Hepatocyte (in vitro differentiated cells): ENCODE measurements around the gene ZNF462. TPM values are rescaled to one million over a fixed set of nuclear protein-coding genes. Genes with fewer than 3 reads are reported as not detected.

ENCODE experiments used
- DNase-seq: peaks from one replicate; pipeline ENCODE4 v3.0.0-alpha.2; 2016; ENCODE audit warnings: low spot score
- H2AFZ ChIP-seq: fragments of 200-600 bp; sonication (generic); 2 replicates; pipeline ENCODE4 v1.6.0; 2016; ENCODE audit warnings: antibody characterized with exemption, mild to moderate bottlenecking
- H3K27ac ChIP-seq: fragments of 200-600 bp; sonication (generic); 2 replicates; pipeline ENCODE4 v1.5.1; 2016; ENCODE audit warnings: mild to moderate bottlenecking
- H3K27me3 ChIP-seq: fragments of 200-600 bp; sonication (generic); 2 replicates; pipeline ENCODE4 v1.6.1; 2016
- H3K36me3 ChIP-seq: fragments of 200-600 bp; sonication (generic); replicated peaks from 2 replicates; pipeline ENCODE4 v1.5.1; 2016; ENCODE audit warnings: low read depth; ENCODE audit not compliant: insufficient read depth
- H3K4me1 ChIP-seq: fragments of 200-600 bp; sonication (generic); 2 replicates; pipeline ENCODE4 v1.5.1; 2016; ENCODE audit warnings: mild to moderate bottlenecking, moderate library complexity; ENCODE audit not compliant: insufficient read depth
- H3K4me2 ChIP-seq: fragments of 200-600 bp; sonication (generic); 2 replicates; pipeline ENCODE4 v1.6.0; 2016
- H3K4me3 ChIP-seq: fragments of 200-600 bp; sonication (generic); 2 replicates; pipeline ENCODE4 v1.5.1; 2016; ENCODE audit warnings: mild to moderate bottlenecking
- H3K79me2 ChIP-seq: fragments of 200-600 bp; sonication (generic); 2 replicates; pipeline ENCODE4 v1.6.0; 2017; ENCODE audit warnings: mild to moderate bottlenecking
- H3K9me2 ChIP-seq: fragments of 200-600 bp; sonication (generic); replicated peaks from 2 replicates; pipeline ENCODE4 v1.6.0; 2017; ENCODE audit warnings: mild to moderate bottlenecking; ENCODE audit not compliant: insufficient read depth
- H3K9me3 ChIP-seq: fragments of 200-600 bp; sonication (generic); 2 replicates; pipeline ENCODE4 v1.5.1; 2016; ENCODE audit warnings: low read depth, mild to moderate bottlenecking
- H4K20me1 ChIP-seq: fragments of 200-600 bp; sonication (generic); 2 replicates; pipeline ENCODE4 v1.6.0; 2016; ENCODE audit warnings: mild to moderate bottlenecking; ENCODE audit not compliant: insufficient read depth, poor library complexity, severe bottlenecking
- EZH2 ChIP-seq: fragments of 200-600 bp; sonication (generic); IDR thresholded peaks from 2 replicates; pipeline ENCODE4 v1.6.1; 2016; ENCODE audit warnings: antibody characterized with exemption, mild to moderate bottlenecking, borderline replicate concordance
- EZH2phosphoT487 ChIP-seq: fragments of 200-600 bp; sonication (generic); IDR thresholded peaks from one replicate; pipeline ENCODE4 v1.6.1; 2018; ENCODE audit warnings: antibody characterized with exemption, mild to moderate bottlenecking, low read depth, moderate library complexity; ENCODE audit not compliant: unreplicated experiment, severe bottlenecking
- WGBS: methylation state at CpG from one replicate; pipeline ENCODE4 v1.1.6; 2016; ENCODE audit warnings: low lambda C conversion rate; ENCODE audit errors: missing lambda C conversion rate; 5-methylcytosine and 5-hydroxymethylcytosine counted together
- polyA plus RNA-seq: library from polyadenylated mRNA; unstranded; fragments of >200 nt; fragmentation: Nextera tagmentation; extraction: Ambion mirVana; gene quantifications from 2 replicates; pipeline ENCODE4 v1.2.1, GENCODE V29; 2016
- total RNA-seq: library from RNA; depleted of rRNA; stranded (reverse); fragments of >200 nt; gene quantifications from 2 replicates; pipeline ENCODE4 v1.2.3, GENCODE V29; 2014
- TF ChIP-seq, protein P1 (sequence below): fragments of 200-600 bp; sonication (generic); IDR thresholded peaks from 2 replicates; pipeline ENCODE4 v1.5.1; 2016; ENCODE audit warnings: antibody characterized with exemption, mild to moderate bottlenecking; ENCODE audit not compliant: poor library complexity

ZNF462 gene
- total and polyA plus RNA-seq, 2 experiments from 2014 or later, result 7.8 to 27.5 TPM

DNA sequence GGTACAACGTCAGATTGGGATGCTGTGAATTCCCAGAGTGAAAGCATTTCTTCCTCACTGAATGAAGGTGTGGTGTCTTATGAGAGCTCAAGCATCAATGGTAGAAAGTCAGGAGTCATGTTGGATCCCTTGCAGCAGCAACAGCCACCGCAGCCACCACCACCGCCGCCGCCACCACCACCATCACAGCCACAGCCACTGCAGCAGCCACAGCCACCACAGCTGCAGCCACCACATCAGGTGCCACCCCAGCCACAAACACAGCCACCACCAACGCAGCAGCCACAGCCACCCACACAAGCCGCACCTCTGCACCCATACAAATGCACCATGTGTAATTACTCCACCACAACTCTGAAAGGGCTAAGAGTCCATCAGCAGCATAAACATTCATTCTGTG is 62.4 kb downstream of the ZNF462 start:
- no peak overlapping the region for H3K27ac ChIP-seq
- H3K4me1 ChIP-seq, result peaks cover 24% of the 10 kb centered on the region
- H3K79me2 ChIP-seq, result peaks cover 52% of the 10 kb centered on the region
- WGBS, result 100% methylated on average over 7 of the region's 7 CpGs
- H3K36me3 ChIP-seq, result no peaks in the 10 kb centered on the region
- no peaks in the 10 kb centered on the region for H3K27me3 ChIP-seq
- no peaks in the 10 kb centered on the region for H3K9me3 ChIP-seq
- no peak overlapping the region for H3K4me3 ChIP-seq
- no peaks in the 10 kb centered on the region for H3K9me2 ChIP-seq
- no peak overlapping the region for H3K4me2 ChIP-seq
- TF ChIP-seq EZH2, result no peak
- no peak for TF ChIP-seq EZH2phosphoT487
- TF ChIP-seq, protein P1, sequence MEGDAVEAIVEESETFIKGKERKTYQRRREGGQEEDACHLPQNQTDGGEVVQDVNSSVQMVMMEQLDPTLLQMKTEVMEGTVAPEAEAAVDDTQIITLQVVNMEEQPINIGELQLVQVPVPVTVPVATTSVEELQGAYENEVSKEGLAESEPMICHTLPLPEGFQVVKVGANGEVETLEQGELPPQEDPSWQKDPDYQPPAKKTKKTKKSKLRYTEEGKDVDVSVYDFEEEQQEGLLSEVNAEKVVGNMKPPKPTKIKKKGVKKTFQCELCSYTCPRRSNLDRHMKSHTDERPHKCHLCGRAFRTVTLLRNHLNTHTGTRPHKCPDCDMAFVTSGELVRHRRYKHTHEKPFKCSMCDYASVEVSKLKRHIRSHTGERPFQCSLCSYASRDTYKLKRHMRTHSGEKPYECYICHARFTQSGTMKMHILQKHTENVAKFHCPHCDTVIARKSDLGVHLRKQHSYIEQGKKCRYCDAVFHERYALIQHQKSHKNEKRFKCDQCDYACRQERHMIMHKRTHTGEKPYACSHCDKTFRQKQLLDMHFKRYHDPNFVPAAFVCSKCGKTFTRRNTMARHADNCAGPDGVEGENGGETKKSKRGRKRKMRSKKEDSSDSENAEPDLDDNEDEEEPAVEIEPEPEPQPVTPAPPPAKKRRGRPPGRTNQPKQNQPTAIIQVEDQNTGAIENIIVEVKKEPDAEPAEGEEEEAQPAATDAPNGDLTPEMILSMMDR, result no peak
- H2AFZ ChIP-seq, result no peak overlapping the region
- no peak for DNase-seq
- no peaks in the 10 kb centered on the region for H4K20me1 ChIP-seq

DNA sequence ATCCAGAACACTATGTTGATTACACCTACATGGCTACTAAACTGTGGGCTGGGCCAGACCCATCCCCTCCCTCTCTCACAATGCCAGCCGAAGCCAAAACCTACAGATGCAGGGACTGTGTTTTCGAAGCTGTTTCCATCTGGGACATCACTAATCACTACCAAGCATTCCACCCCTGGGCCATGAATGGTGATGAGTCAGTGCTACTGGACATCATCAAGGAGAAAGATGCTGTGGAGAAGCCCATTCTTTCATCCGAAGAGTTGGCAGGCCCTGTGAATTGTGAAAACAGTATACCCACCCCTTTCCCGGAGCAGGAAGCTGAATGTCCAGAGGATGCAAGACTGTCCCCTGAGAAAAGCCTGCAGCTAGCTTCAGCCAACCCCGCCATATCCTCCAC is 65.0 kb downstream of the ZNF462 start:
- no peak overlapping the region for H2AFZ ChIP-seq
- no peaks in the 10 kb centered on the region for H3K36me3 ChIP-seq
- no peak overlapping the region for H3K4me3 ChIP-seq
- H3K4me1 ChIP-seq, result peaks cover 11% of the 10 kb centered on the region
- H3K9me2 ChIP-seq, result no peaks in the 10 kb centered on the region
- TF ChIP-seq EZH2phosphoT487, result no peak
- TF ChIP-seq, protein P1, result no peak
- TF ChIP-seq EZH2, result no peak
- no peak overlapping the region for H3K27ac ChIP-seq
- H4K20me1 ChIP-seq, result no peaks in the 10 kb centered on the region
- H3K4me2 ChIP-seq, result no peak overlapping the region
- DNase-seq, result no peak
- no peaks in the 10 kb centered on the region for H3K27me3 ChIP-seq
- 84% methylated on average over 5 of the region's 5 CpGs for WGBS
- peaks cover 51% of the 10 kb centered on the region for H3K79me2 ChIP-seq
- H3K9me3 ChIP-seq, result no peaks in the 10 kb centered on the region

DNA sequence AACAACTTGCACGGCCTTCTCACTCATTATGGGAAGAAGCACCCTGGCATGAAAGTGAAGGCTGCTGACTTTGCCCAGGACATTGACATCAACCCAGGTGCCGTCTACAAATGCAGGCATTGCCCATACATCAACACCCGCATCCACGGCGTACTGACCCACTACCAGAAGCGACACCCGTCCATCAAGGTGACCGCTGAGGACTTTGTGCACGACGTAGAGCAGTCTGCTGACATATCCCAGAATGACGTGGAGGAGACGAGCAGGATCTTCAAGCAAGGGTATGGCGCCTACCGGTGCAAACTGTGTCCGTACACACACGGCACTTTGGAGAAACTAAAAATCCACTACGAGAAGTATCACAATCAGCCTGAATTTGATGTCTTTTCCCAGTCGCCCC is 65.4 kb downstream of the ZNF462 start:
- Histone ChIP-seq H2AFZ (no peak overlapping the region), H3K27me3 (no peaks in the 10 kb centered on the region), H3K9me3 (no peaks in the 10 kb centered on the region), H3K79me2 (peaks cover 47% of the 10 kb centered on the region), H3K4me3 (no peak overlapping the region), H3K27ac (no peak overlapping the region), H4K20me1 (no peaks in the 10 kb centered on the region), H3K4me2 (no peak overlapping the region), H3K9me2 (no peaks in the 10 kb centered on the region), H3K4me1 (peaks cover 11% of the 10 kb centered on the region), H3K36me3 (no peaks in the 10 kb centered on the region)
- DNase-seq, result no peak
- TF ChIP-seq, protein P1, result no peak
- TF ChIP-seq EZH2phosphoT487, result no peak
- WGBS, result 99% methylated on average over 18 of the region's 18 CpGs
